H1 (cell line): ENCODE results near the gene TARP.

ENCODE experiments used
- CHD7 ChIP-seq: fragments of 300-600 bp; sonication (generic); IDR thresholded peaks from 2 replicates; pipeline ENCODE4 v1.7.1; 2012; ENCODE audit warnings: low read length, moderate library complexity, mild to moderate bottlenecking, inconsistent platforms; ENCODE audit not compliant: insufficient replicate concordance
- HDAC2 ChIP-seq, 2 experiments: fragments of 300-600 bp in 1 of 2; sonication (generic) in 1 of 2; IDR thresholded peaks; 2 replicates each; pipeline ENCODE4 v1.6.1; 2011 to 2012; ENCODE audit warnings: low read depth in 2 of 2, low read length in 2 of 2, mild to moderate bottlenecking in 2 of 2, moderate library complexity in 2 of 2, borderline replicate concordance in 1 of 2, inconsistent platforms in 1 of 2
- MAFK ChIP-seq: IDR thresholded peaks from 2 replicates; pipeline ENCODE4 v1.6.1; 2012; ENCODE audit warnings: low read depth, mild to moderate bottlenecking, improper control_type of control experiment, low read length
- TCF12 ChIP-seq: IDR thresholded peaks from 2 replicates; pipeline ENCODE4 v1.6.1; 2011; ENCODE audit warnings: low read depth, mild to moderate bottlenecking, low read length

TARP gene

GRCh38 chr7:38306914-38307313, 33.5 kb upstream of the TARP start (continued):
- no peak for TF ChIP-seq CHD7
- no peak for TF ChIP-seq HDAC2 (IDR thresholded peaks at IDR 0.05; ENCODE audit: borderline replicate concordance in 1 of 2, low read depth in 2 of 2, low read length in 2 of 2)
- TF ChIP-seq TCF12 = no peak
- no peak for TF ChIP-seq MAFK
